Breast epithelium (tissue), 3 donors: Measurements from ENCODE around the gene CTNNA3.

ENCODE experiments used
- POLR2AphosphoS5 ChIP-seq, 3 donors: sonication (generic); formaldehyde crosslinking; IDR thresholded peaks; one replicate each; pipeline ENCODE4 v1.6.1; 2017; ENCODE audit warnings: antibody characterized with exemption in 3 of 3
- TF ChIP-seq, protein P1 (sequence below), 3 donors: fragments of 450-650 bp; IDR thresholded peaks; one replicate each; pipeline ENCODE4 v1.5.1; 2016 to 2017; ENCODE audit warnings: antibody characterized with exemption in 3 of 3, mild to moderate bottlenecking in 3 of 3, moderate library complexity in 3 of 3

GRCh38 chr10:65892284-65892683 lies 1803.7 kb downstream of the CTNNA3 start:
- TF ChIP-seq, protein P1, sequence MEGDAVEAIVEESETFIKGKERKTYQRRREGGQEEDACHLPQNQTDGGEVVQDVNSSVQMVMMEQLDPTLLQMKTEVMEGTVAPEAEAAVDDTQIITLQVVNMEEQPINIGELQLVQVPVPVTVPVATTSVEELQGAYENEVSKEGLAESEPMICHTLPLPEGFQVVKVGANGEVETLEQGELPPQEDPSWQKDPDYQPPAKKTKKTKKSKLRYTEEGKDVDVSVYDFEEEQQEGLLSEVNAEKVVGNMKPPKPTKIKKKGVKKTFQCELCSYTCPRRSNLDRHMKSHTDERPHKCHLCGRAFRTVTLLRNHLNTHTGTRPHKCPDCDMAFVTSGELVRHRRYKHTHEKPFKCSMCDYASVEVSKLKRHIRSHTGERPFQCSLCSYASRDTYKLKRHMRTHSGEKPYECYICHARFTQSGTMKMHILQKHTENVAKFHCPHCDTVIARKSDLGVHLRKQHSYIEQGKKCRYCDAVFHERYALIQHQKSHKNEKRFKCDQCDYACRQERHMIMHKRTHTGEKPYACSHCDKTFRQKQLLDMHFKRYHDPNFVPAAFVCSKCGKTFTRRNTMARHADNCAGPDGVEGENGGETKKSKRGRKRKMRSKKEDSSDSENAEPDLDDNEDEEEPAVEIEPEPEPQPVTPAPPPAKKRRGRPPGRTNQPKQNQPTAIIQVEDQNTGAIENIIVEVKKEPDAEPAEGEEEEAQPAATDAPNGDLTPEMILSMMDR (IDR thresholded peaks at IDR 0.05) = no peak
- no peak for TF ChIP-seq POLR2AphosphoS5 (IDR thresholded peaks at IDR 0.05)
